ENCODE data around the gene ENAM. TPM values are rescaled to one million over a fixed set of nuclear protein-coding genes. Genes with fewer than 3 reads are reported as not detected.

Gene ENAM
- total and polyA plus RNA-seq, 9 of the 15 experiments (the other 6 are each of a cell fraction or from before 2014, with no cell fraction given), result 0.04 to 0.09 (median 0.04) TPM; not detected in 6

DNA sequence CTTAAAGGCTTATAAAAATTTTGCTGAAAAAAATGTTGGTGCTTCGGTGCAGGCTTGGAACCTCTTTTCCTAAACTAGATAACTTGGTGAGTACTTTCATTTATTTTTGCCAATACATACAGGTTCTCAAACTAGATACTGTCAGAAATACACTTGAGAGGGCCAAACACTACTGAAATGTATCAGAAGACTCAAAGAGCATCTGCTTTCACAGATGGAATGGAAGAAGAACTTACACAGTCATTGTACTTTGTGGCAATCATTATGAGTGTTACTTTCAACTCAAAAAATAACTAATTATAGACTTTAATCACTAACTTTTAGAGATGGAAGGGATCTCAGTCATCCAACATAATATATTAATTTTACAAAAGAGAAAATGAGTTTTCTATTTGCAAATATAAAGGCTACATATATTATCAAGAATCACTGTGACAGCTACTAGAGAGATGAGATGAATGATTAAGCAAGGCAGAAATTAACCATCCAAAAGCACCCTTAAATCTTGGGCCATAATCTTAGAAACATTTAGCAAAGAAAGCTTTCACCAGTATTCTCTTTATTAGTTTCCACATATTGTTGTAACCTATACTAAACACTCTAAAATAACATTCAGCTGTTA, 1.0 kb downstream of the ENAM start (continued):
- TF ChIP-seq, protein P1, sequence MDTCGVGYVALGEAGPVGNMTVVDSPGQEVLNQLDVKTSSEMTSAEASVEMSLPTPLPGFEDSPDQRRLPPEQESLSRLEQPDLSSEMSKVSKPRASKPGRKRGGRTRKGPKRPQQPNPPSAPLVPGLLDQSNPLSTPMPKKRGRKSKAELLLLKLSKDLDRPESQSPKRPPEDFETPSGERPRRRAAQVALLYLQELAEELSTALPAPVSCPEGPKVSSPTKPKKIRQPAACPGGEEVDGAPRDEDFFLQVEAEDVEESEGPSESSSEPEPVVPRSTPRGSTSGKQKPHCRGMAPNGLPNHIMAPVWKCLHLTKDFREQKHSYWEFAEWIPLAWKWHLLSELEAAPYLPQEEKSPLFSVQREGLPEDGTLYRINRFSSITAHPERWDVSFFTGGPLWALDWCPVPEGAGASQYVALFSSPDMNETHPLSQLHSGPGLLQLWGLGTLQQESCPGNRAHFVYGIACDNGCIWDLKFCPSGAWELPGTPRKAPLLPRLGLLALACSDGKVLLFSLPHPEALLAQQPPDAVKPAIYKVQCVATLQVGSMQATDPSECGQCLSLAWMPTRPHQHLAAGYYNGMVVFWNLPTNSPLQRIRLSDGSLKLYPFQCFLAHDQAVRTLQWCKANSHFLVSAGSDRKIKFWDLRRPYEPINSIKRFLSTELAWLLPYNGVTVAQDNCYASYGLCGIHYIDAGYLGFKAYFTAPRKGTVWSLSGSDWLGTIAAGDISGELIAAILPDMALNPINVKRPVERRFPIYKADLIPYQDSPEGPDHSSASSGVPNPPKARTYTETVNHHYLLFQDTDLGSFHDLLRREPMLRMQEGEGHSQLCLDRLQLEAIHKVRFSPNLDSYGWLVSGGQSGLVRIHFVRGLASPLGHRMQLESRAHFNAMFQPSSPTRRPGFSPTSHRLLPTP (IDR thresholded peaks at IDR 0.05; ENCODE audit: borderline replicate concordance, extremely low read depth, insufficient read length), result no peak
- TF ChIP-seq MXI1 (IDR thresholded peaks at IDR 0.05; ENCODE audit: low read depth, low read length) (no peak), RBM25 (IDR thresholded peaks at IDR 0.05; ENCODE audit: low read depth, low read length, severe bottlenecking) (no peak)
- TF ChIP-seq, protein P2, sequence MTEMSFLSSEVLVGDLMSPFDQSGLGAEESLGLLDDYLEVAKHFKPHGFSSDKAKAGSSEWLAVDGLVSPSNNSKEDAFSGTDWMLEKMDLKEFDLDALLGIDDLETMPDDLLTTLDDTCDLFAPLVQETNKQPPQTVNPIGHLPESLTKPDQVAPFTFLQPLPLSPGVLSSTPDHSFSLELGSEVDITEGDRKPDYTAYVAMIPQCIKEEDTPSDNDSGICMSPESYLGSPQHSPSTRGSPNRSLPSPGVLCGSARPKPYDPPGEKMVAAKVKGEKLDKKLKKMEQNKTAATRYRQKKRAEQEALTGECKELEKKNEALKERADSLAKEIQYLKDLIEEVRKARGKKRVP (CRISPR knock-in tag; IDR thresholded peaks at IDR 0.05), result no peak

DNA sequence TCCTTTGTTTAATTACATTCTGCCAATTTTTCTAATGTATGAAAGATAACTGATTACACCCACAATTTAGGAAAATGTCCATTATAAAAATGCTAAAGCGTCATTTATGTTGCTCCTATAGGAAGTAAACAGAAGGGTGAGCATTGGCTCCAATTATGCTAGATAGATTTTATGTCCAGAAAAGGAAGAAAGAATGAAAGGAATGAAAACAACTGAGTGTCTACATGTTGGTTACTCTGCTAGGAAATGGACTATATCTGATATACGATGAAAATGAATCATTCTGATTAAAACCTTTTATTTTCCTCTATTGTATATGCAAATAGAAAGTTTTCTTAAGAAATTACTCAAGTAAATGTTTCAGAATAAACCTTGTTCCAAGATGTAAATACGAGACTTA, 1.6 kb downstream of the ENAM start:
- ChIA-PET POLR2A (no interaction called here), CTCF (ENCODE audit: low intra/inter-chr PET ratio) (no interaction called here)
- no peaks in the 10 kb centered on the region for H3K9me1 ChIP-seq (ENCODE audit: control insufficient read depth, insufficient read depth, low read length)
- H3K9ac ChIP-seq (ENCODE audit: insufficient read depth in 1 of 2, low read depth in 2 of 2, low read length in 2 of 2), result no peak overlapping the region
- no TSS peak for BruUV-seq (replicated peaks)
- H3K79me2 ChIP-seq (ENCODE audit: control insufficient read depth, insufficient read depth, low read length), result no peaks in the 10 kb centered on the region
- no peaks in the 10 kb centered on the region for H3K27me3 ChIP-seq (ENCODE audit: control insufficient read depth in 2 of 2, insufficient read depth in 2 of 2, low read length in 2 of 2)
- no peaks in the 10 kb centered on the region; a peak in 1 of 5 replicates for H3K4me1 ChIP-seq (replicated peaks in 1 of 2; ENCODE audit: control insufficient read depth in 2 of 2, insufficient read depth in 2 of 2, low read length in 2 of 2)
- ATAC-seq, result no peak
- intact Hi-C loops (cut with micrococcal nuclease) (no loop called here), in situ Hi-C loops (cut with MboI) (no loop called here)
- no peaks in the 10 kb centered on the region for H3K9me3 ChIP-seq (replicated peaks; ENCODE audit: control insufficient read depth, insufficient read depth, low read depth, low read length)
- TF ChIP-seq RB1 (IDR thresholded peaks at IDR 0.05; ENCODE audit: low read depth) (no peak), ARNT (IDR thresholded peaks at IDR 0.05) (no peak), SMARCB1 (IDR thresholded peaks at IDR 0.05; ENCODE audit: insufficient read length, low read depth) (no peak), TAL1 (IDR thresholded peaks at IDR 0.05) (no peak), CBX2 (IDR thresholded peaks at IDR 0.05; ENCODE audit: insufficient read depth, low read length, poor library complexity, severe bottlenecking) (no peak), STAT5A (IDR thresholded peaks at IDR 0.05; ENCODE audit: borderline replicate concordance, low read length) (no peak), ZNF146 (CRISPR knock-in tag; IDR thresholded peaks at IDR 0.05; ENCODE audit: unreplicated experiment) (no peak), SRSF7 (optimal IDR thresholded peaks at IDR 0.05; ENCODE audit: low read depth, low read length) (no peak)
- TF ChIP-seq, protein P3, sequence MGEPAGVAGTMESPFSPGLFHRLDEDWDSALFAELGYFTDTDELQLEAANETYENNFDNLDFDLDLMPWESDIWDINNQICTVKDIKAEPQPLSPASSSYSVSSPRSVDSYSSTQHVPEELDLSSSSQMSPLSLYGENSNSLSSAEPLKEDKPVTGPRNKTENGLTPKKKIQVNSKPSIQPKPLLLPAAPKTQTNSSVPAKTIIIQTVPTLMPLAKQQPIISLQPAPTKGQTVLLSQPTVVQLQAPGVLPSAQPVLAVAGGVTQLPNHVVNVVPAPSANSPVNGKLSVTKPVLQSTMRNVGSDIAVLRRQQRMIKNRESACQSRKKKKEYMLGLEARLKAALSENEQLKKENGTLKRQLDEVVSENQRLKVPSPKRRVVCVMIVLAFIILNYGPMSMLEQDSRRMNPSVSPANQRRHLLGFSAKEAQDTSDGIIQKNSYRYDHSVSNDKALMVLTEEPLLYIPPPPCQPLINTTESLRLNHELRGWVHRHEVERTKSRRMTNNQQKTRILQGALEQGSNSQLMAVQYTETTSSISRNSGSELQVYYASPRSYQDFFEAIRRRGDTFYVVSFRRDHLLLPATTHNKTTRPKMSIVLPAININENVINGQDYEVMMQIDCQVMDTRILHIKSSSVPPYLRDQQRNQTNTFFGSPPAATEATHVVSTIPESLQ (CRISPR knock-in tag; IDR thresholded peaks at IDR 0.05), result no peak
- TF ChIP-seq, protein P4, sequence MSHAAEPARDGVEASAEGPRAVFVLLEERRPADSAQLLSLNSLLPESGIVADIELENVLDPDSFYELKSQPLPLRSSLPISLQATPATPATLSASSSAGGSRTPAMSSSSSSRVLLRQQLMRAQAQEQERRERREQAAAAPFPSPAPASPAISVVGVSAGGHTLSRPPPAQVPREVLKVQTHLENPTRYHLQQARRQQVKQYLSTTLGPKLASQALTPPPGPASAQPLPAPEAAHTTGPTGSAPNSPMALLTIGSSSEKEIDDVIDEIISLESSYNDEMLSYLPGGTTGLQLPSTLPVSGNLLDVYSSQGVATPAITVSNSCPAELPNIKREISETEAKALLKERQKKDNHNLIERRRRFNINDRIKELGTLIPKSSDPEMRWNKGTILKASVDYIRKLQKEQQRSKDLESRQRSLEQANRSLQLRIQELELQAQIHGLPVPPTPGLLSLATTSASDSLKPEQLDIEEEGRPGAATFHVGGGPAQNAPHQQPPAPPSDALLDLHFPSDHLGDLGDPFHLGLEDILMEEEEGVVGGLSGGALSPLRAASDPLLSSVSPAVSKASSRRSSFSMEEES (CRISPR knock-in tag; IDR thresholded peaks at IDR 0.05), result no peak
- no peaks in the 10 kb centered on the region for H3K36me3 ChIP-seq (ENCODE audit: control insufficient read depth, insufficient read depth, low read length)
- no peaks in the 10 kb centered on the region for H4K20me1 ChIP-seq (replicated peaks; ENCODE audit: control insufficient read depth, insufficient read depth, low read length)
- no peak overlapping the region for H3K27ac ChIP-seq (ENCODE audit: extremely low read depth, low read depth, low read length)
- no peak overlapping the region for H3K4me2 ChIP-seq (ENCODE audit: insufficient read depth, low read length)
- no peak for FAIRE-seq
- WGBS (ENCODE audit: insufficient coverage, low coverage, missing lambda C conversion rate), result 22% methylated on average over 3 of the region's 3 CpGs
- no peak overlapping the region for H3K4me3 ChIP-seq
- no peak for DNase-seq (ENCODE audit: extremely low read depth in 1 of 4, low spot score in 3 of 4)
- no peak overlapping the region for H2AFZ ChIP-seq (ENCODE audit: low read depth, low read length)

All from K562 (cell line).